K562 (cell line): ENCODE measurements around the gene FKBP7.

Experiments
- ESRRA ChIP-seq: fragments of 450-650 bp; IDR thresholded peaks from 2 replicates; pipeline ENCODE4 v1.6.1; 2014; ENCODE audit warnings: low read depth, mild to moderate bottlenecking, moderate library complexity, borderline replicate concordance
- MYC ChIP-seq, 2 experiments: fragments of 250-450 bp in 1 of 2; sonication (Bioruptor Pico) in 1 of 2; IDR thresholded peaks; 2 replicates each; pipeline versions ENCODE4 v1.5.1 to v1.6.1; 2012 to 2021; ENCODE audit warnings: low read depth in 2 of 2, borderline replicate concordance in 1 of 2, improper control_type of control experiment in 1 of 2, low read length in 1 of 2, mild to moderate bottlenecking in 1 of 2, moderate library complexity in 1 of 2
- MYNN ChIP-seq, 2 experiments: sonication (generic); formaldehyde crosslinking in 1 of 2; IDR thresholded peaks; 2 replicates each; pipeline versions ENCODE4 v1.5.0 to v1.6.1; 2016 to 2020; ENCODE audit warnings: antibody characterized with exemption in 1 of 2, missing genetic modification reagents in 1 of 2
- NBN ChIP-seq: fragments of 450-650 bp; IDR thresholded peaks from 2 replicates; pipeline ENCODE4 v1.6.1; 2016; ENCODE audit warnings: low read depth, mild to moderate bottlenecking
- NELFE ChIP-seq: IDR thresholded peaks from 2 replicates; pipeline ENCODE4 v1.6.1; 2011; ENCODE audit warnings: mild to moderate bottlenecking; ENCODE audit not compliant: insufficient read depth, insufficient read length
- NR2C2 ChIP-seq, 2 experiments: fragments of 200-800 bp in 1 of 2; sonication (Bioruptor generic) in 1 of 2; sonication (generic) in 1 of 2; formaldehyde crosslinking in 1 of 2; IDR thresholded peaks; 2 replicates each; pipeline versions ENCODE4 v1.6.1 to v1.8.0; 2016 to 2022; ENCODE audit warnings: mild to moderate bottlenecking in 1 of 2, missing compliant biosample characterization in 1 of 2, missing genetic modification characterization in 1 of 2, missing genetic modification reagents in 1 of 2
- POLR2A ChIP-seq: fragments of 450-650 bp; conservative IDR thresholded peaks from 2 replicates; pipeline ENCODE4 v1.6.1; 2016
- RFX5 ChIP-seq: IDR thresholded peaks from 2 replicates; pipeline ENCODE4 v1.6.1; 2011; ENCODE audit warnings: low read depth, mild to moderate bottlenecking, improper control_type of control experiment, low read length
- TCF7 ChIP-seq: sonication (generic); IDR thresholded peaks from 2 replicates; pipeline ENCODE4 v1.6.1; 2016; ENCODE audit warnings: antibody characterized with exemption, borderline replicate concordance
- ZC3H4 ChIP-seq: sonication (generic); formaldehyde crosslinking; IDR thresholded peaks from 2 replicates; pipeline ENCODE4 v1.9.0; 2021; ENCODE audit warnings: missing genetic modification reagents, borderline replicate concordance

DNA sequence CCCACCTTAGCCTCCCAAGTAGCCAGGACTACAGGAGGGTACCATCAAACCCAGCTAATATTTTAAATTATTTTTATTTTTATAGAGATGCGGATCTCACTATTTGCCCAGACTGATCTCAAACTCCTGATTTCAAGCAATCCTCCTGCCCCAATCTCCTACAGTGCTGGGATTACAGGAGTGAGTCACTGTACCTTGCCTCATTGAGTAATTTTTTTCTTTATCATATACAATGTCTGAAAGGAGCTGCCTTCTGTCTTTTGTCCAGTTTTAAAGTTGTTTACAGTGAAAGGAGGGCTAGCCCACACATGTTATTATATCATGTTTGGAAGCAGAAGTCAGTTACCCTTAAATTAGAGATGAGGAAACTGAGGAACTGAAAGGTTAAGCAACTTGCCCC, 60.0 kb downstream of the FKBP7 start:
- TF ChIP-seq ESRRA (no peak), NELFE (no peak), TCF7 (no peak), NBN (no peak), MYNN (IDR thresholded peaks at IDR 0.05) (no peak), MYNN (CRISPR knock-in tag; IDR thresholded peaks at IDR 0.05) (no peak), RFX5 (no peak), POLR2A (no peak), MYC (IDR thresholded peaks at IDR 0.05; ENCODE audit: low read depth, low read length) (no peak), MYC (CRISPR knock-in tag; IDR thresholded peaks at IDR 0.05; ENCODE audit: borderline replicate concordance, low read depth) (no peak), ZC3H4 (CRISPR knock-in tag) (no peak), NR2C2 (CRISPR knock-in tag; IDR thresholded peaks at IDR 0.05) (no peak), NR2C2 (tag; IDR thresholded peaks at IDR 0.05) (no peak)
